A549 (cell line): Measurements from ENCODE around the gene KIR2DL1. TPM values are rescaled to one million over a fixed set of nuclear protein-coding genes. Genes with fewer than 3 reads are reported as not detected.

Source experiments
- ATAC-seq, 2 experiments: fragments of 200-7000 bp in 1 of 2; fragments of >200 bp in 1 of 2; cut with Nextera tagmentation in 1 of 2; cut with Tn5 transposase in 1 of 2; 3 replicates each; pipeline versions ENCODE4 v1.8.0 to v1.9.1; 2018 to 2020; ENCODE audit warnings: mild to moderate bottlenecking in 1 of 2, moderate library complexity in 1 of 2
- CTCF ChIA-PET: fragments of 300-600 bp; sonication (Branson Sonifier 250); formaldehyde crosslinking; extraction: SDS; loops from one replicate; lab custom pipeline; 2021; ENCODE audit warnings: antibody characterized with exemption, inconsistent platforms; lab: Yijun Ruan, JAX
- POLR2A ChIA-PET: fragments of 350-600 bp; formaldehyde crosslinking; extraction: SDS; loops from one replicate; lab custom pipeline; 2021; ENCODE audit warnings: antibody characterized with exemption, inconsistent platforms; lab: Yijun Ruan, JAX
- DNase-seq, 2 experiments: peaks; one replicate each; pipeline versions ENCODE4 v3.0.0 to v3.0.0-alpha.2; 2011 to 2016; ENCODE audit warnings: low read depth in 1 of 2, low spot score in 1 of 2
- FAIRE-seq: peaks from 2 replicates; lab custom pipeline; 2011; peaks lifted over from hg19 to GRCh38; lab: Jason Lieb, UNC
- H3K27ac ChIP-seq, 2 experiments: fragments of >200 bp; sonication (Bioruptor Twin); formaldehyde crosslinking; 3 replicates each; pipeline ENCODE4 v1.5.1; 2016 to 2017
- H3K4me1 ChIP-seq: fragments of >200 bp; sonication (Bioruptor Twin); formaldehyde crosslinking; 3 replicates; pipeline ENCODE4 v1.6.1; 2016
- H3K4me2 ChIP-seq: fragments of >200 bp; sonication (Bioruptor Twin); formaldehyde crosslinking; 3 replicates; pipeline ENCODE4 v1.6.1; 2016
- H3K4me3 ChIP-seq: fragments of >200 bp; sonication (Bioruptor Twin); formaldehyde crosslinking; 3 replicates; pipeline ENCODE4 v1.5.1; 2016
- H3K9me3 ChIP-seq: fragments of >200 bp; sonication (Bioruptor Twin); formaldehyde crosslinking; 3 replicates; pipeline ENCODE4 v1.6.1; 2016
- BHLHE40 ChIP-seq: IDR thresholded peaks from 2 replicates; pipeline ENCODE4 v1.6.1; 2012; ENCODE audit warnings: low read depth, low read length, inconsistent platforms
- CBX2 ChIP-seq: fragments of 200-600 bp; sonication (generic); IDR thresholded peaks from 2 replicates; pipeline ENCODE4 v1.6.1; 2016; ENCODE audit warnings: low read depth, mild to moderate bottlenecking, borderline replicate concordance
- CHD4 ChIP-seq: fragments of 200-600 bp; sonication (generic); IDR thresholded peaks from 2 replicates; pipeline ENCODE4 v1.6.1; 2016; ENCODE audit warnings: antibody characterized with exemption, mild to moderate bottlenecking, borderline replicate concordance
- EHF ChIP-seq: fragments of 250-450 bp; sonication (Bioruptor Pico); IDR thresholded peaks from 2 replicates; pipeline ENCODE4 v1.5.0; 2020; ENCODE audit warnings: mild to moderate bottlenecking
- EHMT2 ChIP-seq: fragments of 200-600 bp; sonication (generic); IDR thresholded peaks from 2 replicates; pipeline ENCODE4 v1.6.1; 2016; ENCODE audit warnings: antibody characterized with exemption, low read depth, mild to moderate bottlenecking, moderate library complexity
- EP300 ChIP-seq, 2 experiments: fragments of >200 bp; sonication (Bioruptor Twin); formaldehyde crosslinking; IDR thresholded peaks; 2 replicates in 1 of 2; 3 replicates in 1 of 2; pipeline ENCODE4 v1.6.1; 2016 to 2017
- ESRRA ChIP-seq: fragments of 150-350 bp; IDR thresholded peaks from 2 replicates; pipeline ENCODE4 v1.6.1; 2014; ENCODE audit warnings: mild to moderate bottlenecking, low read length, borderline replicate concordance
- FOXS1 ChIP-seq: fragments of 250-450 bp; sonication (Bioruptor Pico); IDR thresholded peaks from 2 replicates; pipeline ENCODE4 v1.5.0; 2020; ENCODE audit warnings: mild to moderate bottlenecking, moderate library complexity
- HDAC2 ChIP-seq: fragments of 200-600 bp; sonication (generic); IDR thresholded peaks from 2 replicates; pipeline ENCODE4 v1.6.1; 2016
- HOXA7 ChIP-seq: fragments of 250-450 bp; sonication (Bioruptor Pico); IDR thresholded peaks from 2 replicates; pipeline ENCODE4 v1.5.0; 2020; ENCODE audit warnings: mild to moderate bottlenecking, moderate library complexity
- JUNB ChIP-seq: fragments of >200 bp; sonication (Bioruptor Twin); formaldehyde crosslinking; IDR thresholded peaks from 2 replicates; pipeline ENCODE4 v1.6.1; 2016
- KDM5A ChIP-seq: fragments of 200-600 bp; sonication (generic); IDR thresholded peaks from 2 replicates; pipeline ENCODE4 v1.6.1; 2016; ENCODE audit warnings: antibody characterized with exemption, mild to moderate bottlenecking
- MAZ ChIP-seq: fragments of 150-350 bp; IDR thresholded peaks from 2 replicates; pipeline ENCODE4 v1.6.1; 2014; ENCODE audit warnings: antibody characterized with exemption, low read depth, low read length, borderline replicate concordance
- NPAS2 ChIP-seq: fragments of 250-450 bp; sonication (Bioruptor Pico); IDR thresholded peaks from 2 replicates; pipeline ENCODE4 v1.8.0; 2022; ENCODE audit warnings: mild to moderate bottlenecking, moderate library complexity, borderline replicate concordance
- NR3C1 ChIP-seq: fragments of >200 bp; sonication (Bioruptor Twin); formaldehyde crosslinking; IDR thresholded peaks from 3 replicates; pipeline ENCODE4 v1.6.1; 2017
- PHF8 ChIP-seq: fragments of 200-600 bp; sonication (generic); IDR thresholded peaks from 2 replicates; pipeline ENCODE4 v1.6.1; 2016; ENCODE audit warnings: low read depth, mild to moderate bottlenecking, antibody characterized with exemption, moderate library complexity, borderline replicate concordance
- POLR2A ChIP-seq: IDR thresholded peaks from 2 replicates; pipeline ENCODE4 v1.6.1; 2012; ENCODE audit warnings: mild to moderate bottlenecking, low read length
- POLR2AphosphoS2 ChIP-seq: conservative IDR thresholded peaks from 2 replicates; pipeline ENCODE4 v1.6.1; 2012; ENCODE audit warnings: low read length, improper control_type of control experiment, inconsistent platforms
- RCOR1 ChIP-seq: fragments of 150-350 bp; IDR thresholded peaks from 2 replicates; pipeline ENCODE4 v1.6.1; 2014; ENCODE audit warnings: antibody characterized with exemption, low read length, low read depth
- SMC3 ChIP-seq: fragments of >200 bp; sonication (Bioruptor Twin); formaldehyde crosslinking; IDR thresholded peaks from 3 replicates; pipeline ENCODE4 v1.6.1; 2018; ENCODE audit warnings: inconsistent platforms
- SREBF2 ChIP-seq: fragments of 450-650 bp; IDR thresholded peaks from 2 replicates; pipeline ENCODE4 v1.6.1; 2014; ENCODE audit warnings: mild to moderate bottlenecking, moderate library complexity
- ZFP36 ChIP-seq: fragments of 450-650 bp; IDR thresholded peaks from 2 replicates; pipeline ENCODE4 v1.6.1; 2014; ENCODE audit warnings: borderline replicate concordance; ENCODE audit not compliant: partially characterized antibody
- WGBS: methylation state at CpG from one replicate; pipeline ENCODE4 v1.1.6; 2017; ENCODE audit errors: missing lambda C conversion rate; 5-methylcytosine and 5-hydroxymethylcytosine counted together
- polyA plus RNA-seq, 4 experiments: library from polyadenylated mRNA; depleted of rRNA in 3 of 4; stranded (reverse); fragments of >200 nt; fragmentation: RNase III in 1 of 4; extraction: RNeasy Plus Mini Kit Qiagen cat#74134 plus additional on column Dnase treatment in 1 of 4; gene quantifications; 2 replicates in 3 of 4; 3 replicates in 1 of 4; pipeline ENCODE4 v1.2.3, GENCODE V29; 2011 to 2017
- TF ChIP-seq, protein P1 (sequence below): fragments of >200 bp; sonication (Bioruptor Twin); formaldehyde crosslinking; IDR thresholded peaks from 3 replicates; pipeline ENCODE4 v1.6.1; 2016
- TF ChIP-seq, protein P2 (sequence below): fragments of 200-600 bp; sonication (generic); IDR thresholded peaks from 2 replicates; pipeline ENCODE4 v1.6.1; 2016; ENCODE audit warnings: antibody characterized with exemption, mild to moderate bottlenecking, moderate library complexity
- TF ChIP-seq, protein P3 (sequence below): IDR thresholded peaks from 2 replicates; pipeline ENCODE4 v1.6.1; 2012
- TF ChIP-seq, protein P4 (sequence below): IDR thresholded peaks from 2 replicates; pipeline ENCODE4 v1.6.1; 2012
- TF ChIP-seq, protein P5 (sequence below): fragments of >200 bp; sonication (Bioruptor Twin); formaldehyde crosslinking; IDR thresholded peaks from 3 replicates; pipeline ENCODE4 v1.5.1; 2016
- TF ChIP-seq, protein P6 (sequence below): fragments of 250-450 bp; sonication (Bioruptor Pico); IDR thresholded peaks from 2 replicates; pipeline ENCODE4 v1.5.0; 2020; ENCODE audit warnings: low read depth, mild to moderate bottlenecking, moderate library complexity
- TF ChIP-seq, protein P7 (sequence below): IDR thresholded peaks from 2 replicates; pipeline ENCODE4 v1.6.1; 2012; ENCODE audit warnings: low read depth, borderline replicate concordance

The KIR2DL1 gene
- polyA plus RNA-seq, 2 of the 4 experiments (the other 2 are of a cell fraction) = not detected

DNA sequence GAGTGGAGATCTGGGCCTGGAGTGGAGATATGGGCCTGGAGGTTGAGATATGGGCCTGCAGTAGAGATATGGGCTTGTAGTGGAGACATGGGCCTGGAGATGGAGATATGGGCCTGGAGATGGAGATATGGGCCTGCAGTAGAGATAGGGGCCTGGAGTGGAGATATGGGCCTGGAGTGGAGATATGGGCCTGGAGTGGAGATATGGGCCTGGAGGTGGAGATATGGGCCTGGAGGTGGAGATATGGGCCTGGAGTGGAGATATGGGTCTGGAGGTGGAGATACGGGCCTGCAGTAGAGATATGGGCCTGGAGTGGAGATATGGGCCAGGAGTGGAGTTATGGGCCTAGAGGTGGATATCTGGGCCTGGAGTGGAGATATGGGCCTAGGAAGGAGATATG, 30.9 kb upstream of the KIR2DL1 start:
- H3K9me3 ChIP-seq = no peaks in the 10 kb centered on the region; the same call in 1 of the 3 replicates

DNA sequence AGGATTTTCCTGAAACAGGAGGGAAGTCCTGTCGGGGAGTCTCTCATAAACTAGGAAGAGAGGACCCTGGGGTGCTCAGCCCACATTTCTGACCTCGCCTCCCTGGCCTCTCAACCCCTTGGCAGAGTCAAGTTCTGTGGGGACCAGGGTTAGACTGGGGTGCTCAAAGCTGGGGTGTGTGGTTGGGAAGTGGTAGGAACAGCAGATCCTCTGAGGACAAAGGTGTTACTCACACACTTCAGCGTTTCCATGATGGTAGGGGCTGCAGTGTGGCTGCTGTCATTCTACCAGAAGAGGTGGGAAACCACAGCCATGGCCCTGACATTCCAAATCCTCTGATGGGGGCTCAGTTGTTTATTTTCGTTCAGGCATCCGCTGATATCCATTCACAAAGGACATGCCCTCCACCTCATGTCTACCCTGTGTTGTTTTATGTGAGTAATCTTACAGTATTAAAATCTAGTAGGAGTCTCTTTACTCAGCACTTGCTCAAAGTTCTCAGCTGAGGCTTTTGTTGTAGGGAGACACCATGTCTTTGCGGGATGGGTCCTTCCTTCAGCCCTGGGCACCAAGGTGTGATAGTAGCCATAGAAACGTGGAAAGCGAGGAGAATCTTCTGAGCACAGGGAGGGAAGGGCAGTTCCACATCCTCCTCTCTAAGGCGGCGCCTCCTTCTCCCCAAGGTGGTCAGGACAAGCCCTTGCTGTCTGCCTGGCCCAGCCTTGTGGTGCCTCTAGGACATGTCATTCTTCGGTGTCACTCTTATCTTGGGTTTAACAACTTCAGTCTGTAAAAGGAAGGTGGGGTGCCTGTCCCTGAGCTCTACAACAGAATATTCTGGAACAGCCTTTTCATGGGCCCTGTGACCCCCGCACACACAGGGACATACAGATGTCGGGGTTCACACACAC, 29.8 kb upstream of the KIR2DL1 start:
- ATAC-seq (no peak), DNase-seq (no peak), FAIRE-seq (no peak)
- Histone ChIP-seq H3K4me3 (no peak overlapping the region), H3K4me1 (no peaks in the 10 kb centered on the region), H3K27ac (no peak overlapping the region), H3K4me2 (no peak overlapping the region), H3K9me3 (no peaks in the 10 kb centered on the region; the same call in 2 of the 3 replicates)
- WGBS = 16% methylated on average over 12 of the region's 13 CpGs
- CTCF ChIA-PET = no interaction called here
- POLR2A ChIA-PET = no interaction called here
- no peak for TF ChIP-seq SMC3
- TF ChIP-seq CBX2 = no peak
- TF ChIP-seq, protein P1, sequence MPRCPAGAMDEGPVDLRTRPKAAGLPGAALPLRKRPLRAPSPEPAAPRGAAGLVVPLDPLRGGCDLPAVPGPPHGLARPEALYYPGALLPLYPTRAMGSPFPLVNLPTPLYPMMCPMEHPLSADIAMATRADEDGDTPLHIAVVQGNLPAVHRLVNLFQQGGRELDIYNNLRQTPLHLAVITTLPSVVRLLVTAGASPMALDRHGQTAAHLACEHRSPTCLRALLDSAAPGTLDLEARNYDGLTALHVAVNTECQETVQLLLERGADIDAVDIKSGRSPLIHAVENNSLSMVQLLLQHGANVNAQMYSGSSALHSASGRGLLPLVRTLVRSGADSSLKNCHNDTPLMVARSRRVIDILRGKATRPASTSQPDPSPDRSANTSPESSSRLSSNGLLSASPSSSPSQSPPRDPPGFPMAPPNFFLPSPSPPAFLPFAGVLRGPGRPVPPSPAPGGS = no peak
- no peak for TF ChIP-seq JUNB
- TF ChIP-seq, protein P2, sequence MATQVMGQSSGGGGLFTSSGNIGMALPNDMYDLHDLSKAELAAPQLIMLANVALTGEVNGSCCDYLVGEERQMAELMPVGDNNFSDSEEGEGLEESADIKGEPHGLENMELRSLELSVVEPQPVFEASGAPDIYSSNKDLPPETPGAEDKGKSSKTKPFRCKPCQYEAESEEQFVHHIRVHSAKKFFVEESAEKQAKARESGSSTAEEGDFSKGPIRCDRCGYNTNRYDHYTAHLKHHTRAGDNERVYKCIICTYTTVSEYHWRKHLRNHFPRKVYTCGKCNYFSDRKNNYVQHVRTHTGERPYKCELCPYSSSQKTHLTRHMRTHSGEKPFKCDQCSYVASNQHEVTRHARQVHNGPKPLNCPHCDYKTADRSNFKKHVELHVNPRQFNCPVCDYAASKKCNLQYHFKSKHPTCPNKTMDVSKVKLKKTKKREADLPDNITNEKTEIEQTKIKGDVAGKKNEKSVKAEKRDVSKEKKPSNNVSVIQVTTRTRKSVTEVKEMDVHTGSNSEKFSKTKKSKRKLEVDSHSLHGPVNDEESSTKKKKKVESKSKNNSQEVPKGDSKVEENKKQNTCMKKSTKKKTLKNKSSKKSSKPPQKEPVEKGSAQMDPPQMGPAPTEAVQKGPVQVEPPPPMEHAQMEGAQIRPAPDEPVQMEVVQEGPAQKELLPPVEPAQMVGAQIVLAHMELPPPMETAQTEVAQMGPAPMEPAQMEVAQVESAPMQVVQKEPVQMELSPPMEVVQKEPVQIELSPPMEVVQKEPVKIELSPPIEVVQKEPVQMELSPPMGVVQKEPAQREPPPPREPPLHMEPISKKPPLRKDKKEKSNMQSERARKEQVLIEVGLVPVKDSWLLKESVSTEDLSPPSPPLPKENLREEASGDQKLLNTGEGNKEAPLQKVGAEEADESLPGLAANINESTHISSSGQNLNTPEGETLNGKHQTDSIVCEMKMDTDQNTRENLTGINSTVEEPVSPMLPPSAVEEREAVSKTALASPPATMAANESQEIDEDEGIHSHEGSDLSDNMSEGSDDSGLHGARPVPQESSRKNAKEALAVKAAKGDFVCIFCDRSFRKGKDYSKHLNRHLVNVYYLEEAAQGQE = no peak
- TF ChIP-seq EHF (CRISPR knock-in tag) = no peak
- TF ChIP-seq PHF8 = no peak
- no peak for TF ChIP-seq FOXS1 (CRISPR knock-in tag)
- TF ChIP-seq MAZ = no peak
- no peak for TF ChIP-seq NPAS2
- TF ChIP-seq, protein P3, sequence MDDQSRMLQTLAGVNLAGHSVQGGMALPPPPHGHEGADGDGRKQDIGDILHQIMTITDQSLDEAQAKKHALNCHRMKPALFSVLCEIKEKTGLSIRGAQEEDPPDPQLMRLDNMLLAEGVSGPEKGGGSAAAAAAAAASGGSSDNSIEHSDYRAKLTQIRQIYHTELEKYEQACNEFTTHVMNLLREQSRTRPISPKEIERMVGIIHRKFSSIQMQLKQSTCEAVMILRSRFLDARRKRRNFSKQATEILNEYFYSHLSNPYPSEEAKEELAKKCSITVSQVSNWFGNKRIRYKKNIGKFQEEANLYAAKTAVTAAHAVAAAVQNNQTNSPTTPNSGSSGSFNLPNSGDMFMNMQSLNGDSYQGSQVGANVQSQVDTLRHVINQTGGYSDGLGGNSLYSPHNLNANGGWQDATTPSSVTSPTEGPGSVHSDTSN = no peak
- TF ChIP-seq NR3C1 = no peak

More for the DNA sequence above, 30.9 kb upstream of the KIR2DL1 start:
- FAIRE-seq = no peak
- no peak overlapping the region for H3K4me3 ChIP-seq
- ATAC-seq = no peak
- TF ChIP-seq, protein P4, sequence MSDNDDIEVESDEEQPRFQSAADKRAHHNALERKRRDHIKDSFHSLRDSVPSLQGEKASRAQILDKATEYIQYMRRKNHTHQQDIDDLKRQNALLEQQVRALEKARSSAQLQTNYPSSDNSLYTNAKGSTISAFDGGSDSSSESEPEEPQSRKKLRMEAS = no peak
- no peak for TF ChIP-seq CHD4
- TF ChIP-seq POLR2AphosphoS2 = no peak
- TF ChIP-seq, protein P5, sequence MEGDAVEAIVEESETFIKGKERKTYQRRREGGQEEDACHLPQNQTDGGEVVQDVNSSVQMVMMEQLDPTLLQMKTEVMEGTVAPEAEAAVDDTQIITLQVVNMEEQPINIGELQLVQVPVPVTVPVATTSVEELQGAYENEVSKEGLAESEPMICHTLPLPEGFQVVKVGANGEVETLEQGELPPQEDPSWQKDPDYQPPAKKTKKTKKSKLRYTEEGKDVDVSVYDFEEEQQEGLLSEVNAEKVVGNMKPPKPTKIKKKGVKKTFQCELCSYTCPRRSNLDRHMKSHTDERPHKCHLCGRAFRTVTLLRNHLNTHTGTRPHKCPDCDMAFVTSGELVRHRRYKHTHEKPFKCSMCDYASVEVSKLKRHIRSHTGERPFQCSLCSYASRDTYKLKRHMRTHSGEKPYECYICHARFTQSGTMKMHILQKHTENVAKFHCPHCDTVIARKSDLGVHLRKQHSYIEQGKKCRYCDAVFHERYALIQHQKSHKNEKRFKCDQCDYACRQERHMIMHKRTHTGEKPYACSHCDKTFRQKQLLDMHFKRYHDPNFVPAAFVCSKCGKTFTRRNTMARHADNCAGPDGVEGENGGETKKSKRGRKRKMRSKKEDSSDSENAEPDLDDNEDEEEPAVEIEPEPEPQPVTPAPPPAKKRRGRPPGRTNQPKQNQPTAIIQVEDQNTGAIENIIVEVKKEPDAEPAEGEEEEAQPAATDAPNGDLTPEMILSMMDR = no peak
- TF ChIP-seq HDAC2 = no peak
- TF ChIP-seq HOXA7 (CRISPR knock-in tag) = no peak
- no peak for TF ChIP-seq ZFP36
- no peak for TF ChIP-seq EHMT2
- TF ChIP-seq, protein P6, sequence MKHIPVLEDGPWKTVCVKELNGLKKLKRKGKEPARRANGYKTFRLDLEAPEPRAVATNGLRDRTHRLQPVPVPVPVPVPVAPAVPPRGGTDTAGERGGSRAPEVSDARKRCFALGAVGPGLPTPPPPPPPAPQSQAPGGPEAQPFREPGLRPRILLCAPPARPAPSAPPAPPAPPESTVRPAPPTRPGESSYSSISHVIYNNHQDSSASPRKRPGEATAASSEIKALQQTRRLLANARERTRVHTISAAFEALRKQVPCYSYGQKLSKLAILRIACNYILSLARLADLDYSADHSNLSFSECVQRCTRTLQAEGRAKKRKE (CRISPR knock-in tag) = no peak
- TF ChIP-seq SMC3 = no peak
- TF ChIP-seq JUNB = no peak
- TF ChIP-seq ESRRA = no peak
- TF ChIP-seq RCOR1 = no peak
- TF ChIP-seq BHLHE40 = no peak
- TF ChIP-seq KDM5A = no peak
- TF ChIP-seq POLR2A = no peak
- no peak for TF ChIP-seq NPAS2
- TF ChIP-seq, protein P7, sequence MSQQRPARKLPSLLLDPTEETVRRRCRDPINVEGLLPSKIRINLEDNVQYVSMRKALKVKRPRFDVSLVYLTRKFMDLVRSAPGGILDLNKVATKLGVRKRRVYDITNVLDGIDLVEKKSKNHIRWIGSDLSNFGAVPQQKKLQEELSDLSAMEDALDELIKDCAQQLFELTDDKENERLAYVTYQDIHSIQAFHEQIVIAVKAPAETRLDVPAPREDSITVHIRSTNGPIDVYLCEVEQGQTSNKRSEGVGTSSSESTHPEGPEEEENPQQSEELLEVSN = no peak
- TF ChIP-seq EP300 (IDR thresholded peaks at IDR 0.05) = no peak
- no peak for TF ChIP-seq SREBF2
- TF ChIP-seq, all 56 proteins: peak for 0
- Histone ChIP-seq H3K27ac (no peak overlapping the region), H3K4me1 (no peaks in the 10 kb centered on the region), H3K4me2 (no peak overlapping the region)
- ChIA-PET POLR2A (no interaction called here), CTCF (no interaction called here)
- no peak for DNase-seq
- WGBS = 21% methylated on average over 1 of the region's 1 CpG
